CD4-positive, alpha-beta T cell treated with Interferon alpha-2 for 1 hour (primary cell): Measurements from ENCODE around the gene PHACTR3.

Experiments used
- DNase-seq, 2 donors: peaks; one replicate each; pipeline ENCODE4 v3.0.0-alpha.2; 2020 to 2022

Gene PHACTR3

DNA sequence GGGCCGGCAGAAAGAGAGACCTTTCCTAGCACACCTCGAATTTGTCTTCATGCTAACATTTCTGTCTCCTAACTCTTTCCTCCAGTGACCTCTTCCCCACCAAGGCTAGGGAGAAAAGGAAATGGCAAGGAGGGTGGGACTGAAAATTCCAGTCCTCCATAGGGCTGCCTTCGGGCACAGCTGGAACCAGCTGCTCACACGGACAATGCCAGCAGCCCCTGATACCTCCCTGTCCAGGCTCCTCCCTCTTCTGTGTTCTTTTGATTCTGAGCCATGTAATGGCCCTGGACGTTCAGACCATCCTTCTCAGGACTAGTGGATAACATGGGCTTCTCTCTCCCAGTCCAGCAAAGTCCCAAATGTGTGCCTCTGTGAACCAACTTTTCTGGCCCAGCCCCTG lies 29.1 kb upstream of the PHACTR3 start:
- DNase-seq: no peak

DNA sequence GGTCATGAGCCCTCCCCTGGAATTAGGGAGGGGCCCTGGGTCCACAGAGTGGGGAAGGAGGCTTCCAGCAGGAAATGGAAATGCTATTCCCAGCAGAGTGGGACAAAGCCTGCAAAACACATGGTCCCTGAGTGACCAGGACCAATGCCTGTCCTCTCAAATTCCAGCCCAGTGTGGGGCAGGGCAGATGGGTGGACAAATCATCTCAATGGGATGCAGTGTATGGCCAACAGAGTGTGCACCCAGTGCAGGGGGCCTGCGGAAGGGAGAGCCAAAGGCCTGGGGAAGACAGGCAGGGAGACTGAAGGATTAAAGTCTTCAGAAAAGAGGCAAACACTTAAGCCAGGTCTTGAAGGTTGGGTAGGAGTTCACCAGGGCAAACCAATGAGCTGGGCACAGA lies 28.7 kb upstream of the PHACTR3 start:
- no peak for DNase-seq

DNA sequence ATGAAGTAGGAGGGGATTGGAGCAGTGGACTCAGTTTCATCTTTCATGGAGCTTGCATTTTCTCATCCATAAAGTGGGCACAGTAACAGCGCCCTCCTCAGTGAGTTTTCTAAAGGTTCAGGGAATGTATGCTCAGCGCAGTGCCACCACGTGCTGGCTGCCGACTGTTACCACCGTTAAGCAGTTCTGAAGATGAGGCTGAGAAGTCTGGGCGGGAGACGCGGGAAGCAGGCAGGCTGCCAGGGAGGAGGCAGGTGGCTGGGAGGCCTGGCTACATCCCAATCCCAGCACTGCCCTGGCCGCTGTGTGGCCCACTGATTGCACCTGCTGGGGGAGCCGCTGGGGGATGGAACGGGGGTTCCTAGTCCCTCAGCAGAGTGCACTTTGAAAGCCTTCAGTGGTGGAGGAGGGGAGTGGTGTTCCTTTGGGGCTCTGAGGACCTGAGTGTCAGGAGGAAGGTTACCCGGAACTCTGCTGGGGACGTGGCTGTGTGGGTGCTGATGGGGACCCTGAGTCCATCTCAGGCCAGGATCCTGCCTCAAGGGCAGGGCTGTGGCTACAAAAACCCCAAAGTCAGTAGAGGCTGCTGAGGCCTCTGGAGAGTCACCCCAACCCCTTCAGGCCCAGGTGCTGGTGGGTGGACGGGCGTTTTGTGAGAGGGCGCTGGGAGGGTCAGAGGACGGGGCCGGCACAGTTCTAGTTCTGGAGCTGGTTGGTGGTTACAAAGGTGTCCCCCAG lies 28.0 kb upstream of the PHACTR3 start:
- no peak for DNase-seq

DNA sequence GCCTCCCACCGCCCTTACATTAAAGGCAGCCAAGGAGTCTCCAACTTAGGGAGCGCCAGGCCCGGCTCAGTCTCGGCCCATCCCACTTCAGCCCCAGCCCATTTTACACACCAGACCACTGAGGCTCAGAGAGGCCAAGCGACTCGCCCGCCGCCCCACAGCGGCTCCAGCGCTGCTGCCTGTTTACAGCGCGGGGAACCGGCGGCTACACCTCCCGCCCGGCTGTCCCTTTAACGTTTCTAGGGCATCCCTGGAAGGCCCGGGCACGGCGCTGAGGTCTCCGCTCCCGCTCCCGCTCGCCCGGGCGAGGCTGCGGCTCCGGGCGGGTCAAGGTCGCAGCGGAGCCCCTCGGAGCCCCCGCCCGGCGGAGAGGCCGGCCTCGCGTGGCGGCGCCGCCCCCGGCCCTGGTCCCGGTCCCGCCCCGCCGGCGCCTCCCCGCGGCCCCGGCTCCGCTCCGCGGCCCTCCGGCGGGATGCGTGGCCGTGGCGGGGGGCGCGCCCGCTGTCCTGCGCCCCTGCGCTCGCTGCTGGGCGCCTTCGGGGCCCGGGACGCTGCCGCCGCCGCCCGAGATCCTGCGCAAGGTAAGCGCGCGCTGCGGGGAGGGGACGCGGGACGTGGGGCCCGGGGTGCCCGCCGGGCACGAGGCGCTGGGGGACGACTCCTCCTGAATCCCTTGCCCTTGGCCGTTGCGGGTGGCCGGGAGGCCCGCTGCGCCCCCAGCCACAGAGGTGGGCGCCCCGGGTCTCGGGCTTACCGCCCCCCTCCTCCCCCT lies 27.1 kb upstream of the PHACTR3 start:
- no peak for DNase-seq

DNA sequence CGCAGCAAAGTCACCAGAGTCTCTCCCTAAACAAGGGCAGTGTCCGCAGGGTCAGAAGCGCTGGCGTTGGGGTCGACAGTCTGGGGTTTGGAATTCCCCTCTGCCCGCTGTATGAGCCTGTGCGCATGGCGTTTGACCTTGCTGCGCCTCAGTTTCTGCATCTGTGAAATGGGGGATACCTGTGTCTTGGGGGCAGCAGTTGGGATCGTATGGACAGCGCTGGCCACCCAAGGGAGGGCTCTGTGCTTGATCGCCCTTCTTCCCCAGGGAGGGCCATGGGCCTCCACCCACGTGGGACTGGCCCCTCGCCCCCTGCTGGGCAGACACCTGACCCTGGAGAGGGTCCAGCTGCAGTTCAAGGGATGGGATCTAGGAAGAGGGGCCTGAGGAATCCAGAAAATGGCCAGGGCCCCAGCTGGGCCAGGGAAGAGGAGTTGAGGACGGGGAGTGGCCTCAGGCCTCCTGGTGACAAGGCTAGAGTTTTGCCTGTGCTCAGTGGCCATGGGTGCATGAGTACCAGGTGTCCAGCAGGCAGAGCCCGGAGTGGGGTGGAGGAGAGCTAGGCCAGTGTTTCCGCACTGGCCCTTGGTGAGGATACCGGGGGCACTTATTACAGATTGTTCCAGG lies 26.4 kb upstream of the PHACTR3 start:
- DNase-seq: no peak

DNA sequence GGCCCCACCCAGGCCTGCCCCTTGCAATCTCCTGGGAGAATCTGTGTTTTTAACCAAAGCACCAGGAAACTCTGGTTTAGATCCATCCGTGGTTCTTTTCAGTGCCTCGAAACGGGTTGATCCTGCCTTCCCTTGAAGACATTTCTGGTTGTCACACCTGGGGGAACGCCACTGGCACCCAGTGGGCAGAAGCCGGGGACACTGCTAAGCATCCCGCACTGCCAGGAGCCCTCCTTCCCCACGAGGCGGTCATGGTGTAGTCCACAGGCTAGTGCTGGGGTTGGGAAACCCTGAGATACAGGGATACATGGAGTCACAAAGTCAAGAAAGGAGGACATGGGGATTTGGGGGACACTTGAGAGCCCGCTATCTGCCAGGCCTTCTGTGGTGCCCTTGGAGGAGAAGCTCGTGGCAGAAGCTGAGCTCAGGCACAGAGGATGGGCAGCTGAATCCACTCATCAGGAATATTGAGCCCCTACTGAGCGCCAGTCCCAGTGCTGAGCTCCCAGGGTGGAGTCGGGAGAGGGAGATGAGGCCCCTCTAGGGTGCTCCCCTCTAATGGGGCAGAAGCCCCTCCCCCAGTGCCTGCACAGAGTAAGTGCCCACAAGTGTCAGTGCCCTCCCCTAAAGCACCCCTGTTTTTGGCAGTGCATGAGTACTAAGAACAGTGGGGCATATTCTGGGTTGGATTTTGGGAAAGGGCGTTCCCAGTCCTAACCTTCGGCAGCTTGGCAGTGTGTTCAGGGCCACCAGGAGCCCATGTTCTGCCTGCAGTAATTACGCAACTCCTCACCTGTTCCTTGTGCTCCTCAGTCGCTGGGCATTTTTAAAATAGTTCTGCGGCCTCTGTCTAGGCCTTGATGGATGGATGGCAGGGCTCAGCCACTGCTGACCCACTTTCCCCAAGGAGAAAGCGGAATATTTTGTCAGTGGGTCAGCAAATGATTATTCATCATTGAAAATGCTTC lies 25.6 kb upstream of the PHACTR3 start:
- no peak for DNase-seq

DNA sequence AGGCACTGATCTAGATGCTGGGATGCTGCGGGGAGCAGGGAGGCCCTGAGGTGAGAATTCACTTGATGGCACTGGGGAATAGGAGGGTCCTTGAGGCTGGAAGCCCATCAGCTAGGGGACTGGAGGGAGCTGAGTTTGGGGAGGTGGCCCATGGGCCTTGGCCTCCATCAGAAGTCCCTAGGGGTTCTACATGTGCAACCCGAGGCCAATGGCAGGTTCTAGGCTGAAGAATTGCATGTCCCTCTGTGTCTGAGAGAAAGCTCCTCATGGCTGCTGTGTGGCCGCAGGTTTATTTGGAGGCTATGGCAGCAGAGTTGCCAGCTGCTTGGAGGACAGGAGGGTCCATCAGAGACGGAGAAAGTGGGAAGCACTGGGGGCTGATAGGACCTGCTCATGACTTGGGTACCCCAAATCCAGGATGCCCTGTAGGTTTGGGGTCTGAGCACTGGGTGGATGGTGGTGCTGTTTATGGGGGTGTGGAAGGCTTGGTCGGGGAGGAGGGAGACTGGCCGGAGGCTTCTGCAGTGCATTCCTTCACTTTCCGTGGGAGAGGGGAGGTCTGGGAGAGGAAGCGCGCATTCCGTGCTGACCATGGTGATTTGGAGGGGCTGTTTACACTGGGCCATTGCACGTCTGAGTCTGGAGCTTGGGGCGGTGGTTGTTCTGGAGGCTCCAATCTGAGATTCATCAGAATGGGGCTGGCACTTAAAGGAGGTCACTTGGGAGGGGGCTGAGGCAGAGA lies 24.8 kb upstream of the PHACTR3 start:
- DNase-seq: no peak

DNA sequence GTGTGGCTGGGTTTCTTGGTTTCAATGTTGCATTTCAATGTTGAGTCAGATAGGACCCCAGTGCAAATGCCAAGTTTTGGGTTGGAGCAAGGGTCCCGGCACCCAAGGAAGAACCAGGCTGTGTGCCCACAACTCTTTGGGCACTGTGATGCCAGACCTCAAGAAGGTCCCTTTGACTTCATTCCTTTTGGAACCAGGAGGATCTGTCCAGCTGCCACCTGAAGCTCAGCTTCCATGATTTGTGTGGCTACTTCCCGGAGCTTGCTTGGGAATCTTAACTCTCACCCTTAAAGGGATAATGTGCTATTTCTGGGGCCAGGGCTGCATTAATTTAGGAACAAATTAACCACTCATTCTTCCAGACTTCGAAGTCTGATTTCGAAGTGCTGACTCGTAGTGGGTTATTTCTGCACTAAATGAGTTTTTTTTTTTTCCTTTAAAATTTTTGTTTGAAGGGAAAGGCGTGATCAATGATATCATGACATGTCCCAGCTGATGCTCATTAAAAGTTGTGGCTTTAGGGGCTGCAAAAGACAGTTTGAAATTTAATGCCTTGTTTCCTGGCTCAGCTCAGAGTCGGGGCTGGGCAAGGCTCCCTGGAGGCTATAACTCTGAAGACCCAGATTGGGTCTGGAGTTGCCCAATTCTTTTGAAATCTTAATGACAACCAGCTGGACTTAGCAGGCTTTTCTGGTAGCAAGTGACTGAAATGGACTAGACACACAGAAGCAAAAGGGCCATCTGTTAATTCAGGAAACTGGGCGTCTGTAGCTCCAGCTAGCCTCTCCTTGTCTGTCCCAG lies 24.0 kb upstream of the PHACTR3 start:
- no peak for DNase-seq

DNA sequence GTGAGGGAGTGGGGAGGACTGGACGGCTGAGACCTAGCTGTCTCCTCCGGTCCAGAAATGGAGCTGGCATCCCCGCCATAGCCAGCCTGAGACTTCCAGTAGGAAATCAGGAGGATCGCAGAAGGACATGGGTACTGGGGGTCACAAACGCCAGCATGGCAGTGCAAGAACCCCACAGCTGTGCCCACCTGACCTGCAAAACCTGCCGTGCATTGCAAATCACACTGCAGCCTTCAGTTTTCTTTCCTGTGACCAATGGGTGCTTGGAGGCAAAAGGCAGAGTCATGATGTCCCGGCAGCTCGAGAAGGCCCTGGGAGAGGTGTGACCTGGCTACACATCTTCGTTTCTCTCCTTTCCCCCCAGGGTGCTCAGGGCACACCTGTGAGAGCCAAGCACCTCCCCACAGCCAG lies 23.3 kb upstream of the PHACTR3 start:
- no peak for DNase-seq

DNA sequence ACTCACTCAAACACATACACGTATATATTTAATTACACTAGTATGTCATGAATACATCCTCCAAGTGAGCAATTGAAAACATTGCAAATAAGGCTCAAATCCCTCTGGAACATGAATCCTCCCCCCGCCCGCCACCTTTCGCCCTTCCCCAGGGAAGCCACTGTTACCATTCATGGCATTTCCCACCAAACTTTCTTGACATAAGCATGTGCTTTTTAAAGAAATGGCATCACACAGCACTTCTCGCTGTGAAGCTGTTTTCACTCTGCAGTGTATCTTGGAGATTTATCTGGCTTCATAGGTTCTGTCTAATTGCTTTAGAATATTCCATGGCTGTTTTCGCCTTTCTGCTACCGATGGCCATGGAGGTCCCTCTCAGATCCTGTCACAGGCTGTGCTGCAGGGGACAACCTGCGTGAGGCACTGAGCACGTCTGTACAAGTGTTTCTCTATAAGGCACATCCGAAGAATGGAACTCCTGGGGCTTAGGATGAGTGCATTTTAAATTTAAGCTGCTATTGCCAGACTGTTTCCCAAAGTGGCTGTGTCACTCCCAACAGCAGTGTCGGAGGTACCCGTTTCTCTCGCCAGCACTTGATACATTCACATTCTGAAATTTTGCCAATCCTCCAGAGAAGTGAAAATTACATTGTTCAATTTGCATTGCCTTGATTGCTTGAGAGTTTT lies 22.2 kb upstream of the PHACTR3 start:
- DNase-seq: no peak

DNA sequence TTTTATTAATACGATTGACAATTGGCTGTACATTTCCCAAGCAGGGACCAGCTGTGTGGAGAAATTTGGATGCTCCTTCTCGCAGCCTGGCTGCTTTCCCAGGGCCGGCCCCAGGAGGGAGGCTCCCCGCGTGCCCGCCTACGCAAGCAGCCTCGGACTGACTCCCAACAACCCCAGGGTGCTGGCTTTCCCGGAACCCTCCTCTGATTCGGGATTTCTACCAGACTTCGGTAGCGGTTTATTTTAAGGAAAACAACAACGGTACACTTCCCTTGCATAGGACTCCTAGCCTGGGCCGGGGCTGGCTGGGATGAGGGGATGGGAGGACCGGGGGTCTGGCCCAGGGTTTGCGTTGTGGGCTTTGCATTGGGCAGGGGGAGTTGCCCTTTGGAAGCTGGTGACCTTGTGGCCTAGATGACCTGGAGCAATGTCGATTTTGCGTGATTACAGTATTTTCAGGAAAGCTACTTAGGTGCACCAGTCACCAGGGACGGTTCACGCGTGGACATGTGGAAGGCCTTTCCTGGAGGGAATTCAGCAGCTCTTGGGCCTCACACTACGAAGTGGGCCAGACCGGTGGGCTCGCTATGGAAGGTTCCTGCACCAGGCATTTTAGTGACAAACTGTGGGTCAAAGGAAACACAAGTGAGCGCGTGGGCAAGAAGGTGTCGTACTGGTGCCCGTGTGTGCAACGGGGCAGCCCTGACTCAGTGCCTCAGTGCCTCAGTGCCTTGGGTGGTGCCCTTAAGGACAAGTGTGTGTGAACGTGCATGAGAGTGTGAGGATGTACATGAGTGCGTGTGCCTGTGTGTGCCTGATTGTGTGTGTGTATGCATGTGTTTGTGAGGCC lies 20.7 kb upstream of the PHACTR3 start:
- DNase-seq: no peak

DNA sequence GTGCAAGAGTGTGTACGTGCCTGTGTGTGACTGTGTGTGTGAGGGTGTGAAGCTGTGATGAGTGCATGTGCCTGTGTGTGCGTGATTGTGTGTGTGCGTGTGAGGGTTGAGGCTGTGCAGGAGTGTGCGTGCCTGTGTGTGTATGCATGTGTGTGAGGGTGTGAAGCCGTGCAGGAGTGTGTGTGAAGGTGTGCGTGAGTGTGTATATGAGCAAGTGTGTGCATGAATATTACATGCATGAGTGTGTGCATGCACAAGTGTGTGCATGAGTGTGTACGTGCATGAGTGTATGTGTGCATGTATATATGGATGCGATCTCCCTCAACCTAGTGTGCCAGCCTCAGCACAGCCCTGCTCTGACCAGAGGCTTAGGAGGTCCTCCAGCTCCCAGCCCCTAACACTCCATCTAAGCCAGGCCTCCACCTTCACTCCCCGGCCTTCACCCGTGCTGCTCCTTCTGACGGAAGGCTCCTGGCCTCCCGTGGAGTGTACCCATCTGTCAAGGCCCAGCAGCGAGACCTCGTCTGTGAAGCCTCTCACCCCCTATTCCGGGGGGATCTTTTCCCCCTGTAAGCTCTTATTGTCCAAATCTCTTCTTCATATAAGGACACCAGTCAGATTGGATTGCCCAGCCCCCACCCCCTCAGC lies 19.9 kb upstream of the PHACTR3 start:
- no peak for DNase-seq

DNA sequence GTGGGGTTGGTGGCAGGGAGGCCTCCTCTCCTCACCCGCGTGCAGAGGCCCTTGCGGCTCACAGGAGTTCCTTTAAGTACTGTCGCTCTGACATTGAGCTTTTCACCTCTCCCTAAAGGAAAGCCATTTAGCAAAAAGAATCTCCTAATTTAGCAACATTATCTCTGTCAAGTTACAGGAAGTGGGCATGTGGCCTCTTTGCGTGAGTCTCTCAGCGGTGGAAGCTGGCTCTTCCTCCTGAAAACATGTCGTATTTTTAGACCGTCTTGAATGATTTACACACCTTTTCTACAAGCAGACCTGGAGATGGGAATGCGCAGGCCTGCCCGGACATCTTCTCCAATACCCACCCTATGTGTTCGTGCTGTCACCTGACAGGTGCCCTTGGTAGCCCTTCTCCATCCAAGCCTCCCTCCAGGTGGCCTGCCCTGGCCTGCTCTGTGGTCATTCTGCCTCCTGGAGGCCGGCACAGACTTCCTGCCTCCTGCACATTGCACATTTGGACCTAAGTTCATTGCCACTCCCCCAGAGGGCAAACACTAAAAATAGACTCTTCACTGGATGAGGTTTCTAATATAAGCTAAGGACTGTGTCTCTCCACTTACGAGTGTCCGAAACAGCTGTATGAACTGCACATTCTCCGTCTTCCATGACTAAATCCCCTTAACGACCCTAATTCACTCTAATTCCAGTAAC lies 18.5 kb upstream of the PHACTR3 start:
- no peak for DNase-seq

DNA sequence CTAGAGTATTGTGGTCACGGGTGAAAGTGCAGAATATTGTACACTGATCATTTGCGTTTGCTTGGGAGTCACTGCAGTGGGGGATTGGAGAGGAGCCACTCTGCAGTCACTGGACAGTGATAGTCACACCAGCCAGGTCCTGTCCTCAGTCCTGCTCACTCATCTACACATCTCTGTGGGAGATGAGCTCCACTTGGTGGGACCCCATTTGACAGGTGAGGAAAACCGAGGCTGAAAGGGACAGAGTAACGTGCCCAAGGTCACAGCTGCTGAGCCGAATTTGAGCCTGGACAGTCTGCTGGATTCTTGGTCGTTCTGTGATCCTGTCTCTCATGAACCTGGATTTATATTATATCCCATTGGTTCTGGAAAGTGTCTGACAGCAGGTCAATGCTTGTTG lies 17.7 kb upstream of the PHACTR3 start:
- DNase-seq: no peak

DNA sequence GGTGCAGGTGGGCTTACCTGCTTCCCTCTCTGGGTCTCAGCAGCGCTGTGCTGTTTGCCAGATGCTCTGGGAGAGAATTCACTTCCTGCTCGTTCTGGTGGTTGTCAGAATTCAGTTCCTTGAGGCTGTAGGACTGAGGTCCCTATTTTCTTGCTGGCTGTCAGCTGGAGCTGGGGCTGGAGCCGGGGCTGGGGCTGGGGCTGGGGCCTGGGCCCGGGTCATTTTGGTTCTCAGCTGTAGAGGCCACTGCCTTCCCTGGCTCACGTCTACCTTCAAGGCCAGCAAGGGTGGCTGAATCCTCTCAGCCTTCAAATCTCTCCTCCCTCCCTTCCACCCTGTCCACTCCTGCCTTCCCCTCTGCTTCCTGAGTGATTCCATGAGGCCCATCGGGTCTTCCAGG lies 16.8 kb upstream of the PHACTR3 start:
- DNase-seq: no peak

DNA sequence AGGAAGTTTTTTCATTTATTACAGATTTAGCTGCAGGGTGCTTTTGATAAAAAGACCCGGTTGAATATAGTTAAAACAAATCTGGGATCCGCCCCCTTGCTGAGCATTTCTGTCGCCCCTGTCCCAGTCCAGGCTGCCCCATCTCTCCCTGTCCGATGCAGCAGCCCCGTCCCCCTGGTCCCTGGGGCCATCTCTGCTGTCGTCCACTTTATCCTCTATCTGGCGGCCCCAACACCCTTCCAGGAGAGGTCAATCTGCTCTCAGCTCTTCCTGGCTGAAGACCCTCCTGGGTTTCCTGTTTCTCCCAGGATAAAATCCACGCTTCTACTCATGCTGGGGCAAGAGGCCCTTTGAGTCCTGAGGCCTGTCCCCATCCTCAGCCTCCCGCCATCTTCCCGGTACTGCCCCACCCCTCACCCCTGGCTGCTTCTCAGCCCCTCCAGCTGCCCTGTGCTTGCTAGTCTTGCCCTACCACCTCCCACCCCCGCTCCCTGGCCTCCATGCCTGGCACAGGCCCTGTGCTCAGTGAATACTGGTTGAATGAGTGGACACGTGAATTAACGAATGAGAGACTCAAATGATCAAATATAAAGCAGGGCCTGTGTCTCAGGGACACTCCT lies 16.0 kb upstream of the PHACTR3 start:
- DNase-seq: no peak

DNA sequence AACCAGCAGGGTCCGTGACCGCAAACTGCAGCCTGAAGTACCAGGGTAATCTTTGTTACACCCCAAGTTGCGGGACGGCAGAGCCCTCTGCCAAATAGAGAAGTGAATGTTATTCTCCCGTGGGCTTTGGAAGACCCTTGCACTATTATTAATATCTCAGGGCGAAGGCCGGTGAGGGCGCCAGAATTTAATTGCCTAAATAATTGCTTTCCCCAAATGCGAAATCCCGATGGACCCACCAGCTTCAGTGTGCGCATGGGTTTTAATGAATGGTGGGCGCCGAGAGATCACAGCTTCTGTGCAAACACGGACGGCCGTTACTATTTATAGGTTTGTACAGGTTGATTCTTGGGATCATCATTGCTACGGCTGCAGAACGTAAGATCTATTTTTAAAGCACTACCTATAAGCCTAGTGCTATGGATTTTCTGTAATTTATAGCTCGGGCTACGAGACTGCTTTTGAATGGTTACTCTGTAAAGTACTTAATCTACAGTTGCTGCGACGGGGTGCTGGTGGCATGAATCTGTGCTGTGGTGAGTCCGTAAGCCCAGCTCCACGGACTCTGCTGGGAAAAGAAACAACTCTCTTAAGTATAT lies 15.2 kb upstream of the PHACTR3 start:
- DNase-seq: no peak

DNA sequence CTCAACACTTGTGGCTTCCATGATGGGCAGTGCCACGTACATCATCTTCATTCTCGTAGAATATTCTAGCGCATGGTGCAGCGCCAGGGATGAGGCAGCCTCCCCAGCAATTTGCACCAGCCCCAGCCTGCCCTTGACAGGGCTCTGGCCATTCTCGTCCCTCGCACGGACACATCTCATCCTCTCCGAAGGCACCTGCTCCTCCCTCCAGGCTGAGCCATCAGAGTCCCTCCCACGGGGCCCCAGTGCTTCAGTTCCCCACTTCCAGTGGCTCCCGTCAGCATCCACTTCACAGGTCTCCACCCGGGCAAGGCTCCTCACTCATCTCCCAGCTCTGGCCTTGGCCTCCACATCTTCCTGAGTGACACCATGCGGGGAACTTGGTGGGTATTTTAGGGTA lies 13.3 kb upstream of the PHACTR3 start:
- DNase-seq: no peak
